HEK293T (cell line): ENCODE measurements around the gene GRIA4.

Experiments used
- BHLHE40 ChIP-seq: fragments of 450-650 bp; IDR thresholded peaks from 2 replicates; pipeline ENCODE4 v1.6.1; 2016; ENCODE audit warnings: mild to moderate bottlenecking, moderate library complexity, borderline replicate concordance
- ELF4 ChIP-seq: fragments of 450-650 bp; IDR thresholded peaks from 2 replicates; pipeline ENCODE4 v1.6.1; 2017; ENCODE audit warnings: antibody characterized with exemption
- FOXK2 ChIP-seq: fragments of 450-650 bp; IDR thresholded peaks from 2 replicates; pipeline ENCODE4 v1.6.1; 2016; ENCODE audit warnings: mild to moderate bottlenecking
- FOXM1 ChIP-seq: fragments of 450-650 bp; IDR thresholded peaks from 2 replicates; pipeline ENCODE4 v1.6.1; 2017; ENCODE audit warnings: mild to moderate bottlenecking, borderline replicate concordance
- HDGF ChIP-seq: fragments of 450-650 bp; IDR thresholded peaks from 2 replicates; pipeline ENCODE4 v1.6.1; 2017; ENCODE audit warnings: antibody characterized with exemption, borderline replicate concordance
- L3MBTL2 ChIP-seq: fragments of 450-650 bp; conservative IDR thresholded peaks from 2 replicates; pipeline ENCODE4 v1.6.1; 2016; ENCODE audit warnings: mild to moderate bottlenecking
- LEF1 ChIP-seq: fragments of 450-650 bp; IDR thresholded peaks from 2 replicates; pipeline ENCODE4 v1.6.1; 2017; ENCODE audit warnings: mild to moderate bottlenecking, borderline replicate concordance
- NFRKB ChIP-seq: fragments of 450-650 bp; IDR thresholded peaks from 2 replicates; pipeline ENCODE4 v1.6.1; 2016; ENCODE audit warnings: mild to moderate bottlenecking, moderate library complexity
- PKNOX1 ChIP-seq: fragments of 450-650 bp; IDR thresholded peaks from 2 replicates; pipeline ENCODE4 v1.6.1; 2016
- SP1 ChIP-seq: fragments of 450-650 bp; IDR thresholded peaks from 2 replicates; pipeline ENCODE4 v1.6.1; 2017
- SUZ12 ChIP-seq: fragments of 450-650 bp; IDR thresholded peaks from 2 replicates; pipeline ENCODE4 v1.6.1; 2016; ENCODE audit warnings: mild to moderate bottlenecking
- TARDBP ChIP-seq: fragments of 450-650 bp; IDR thresholded peaks from 2 replicates; pipeline ENCODE4 v1.6.1; 2016
- ZNF384 ChIP-seq: fragments of 450-650 bp; IDR thresholded peaks from 2 replicates; pipeline ENCODE4 v1.6.1; 2016

- no peak for TF ChIP-seq TARDBP
- no peak for TF ChIP-seq SP1
- no peak for TF ChIP-seq HDGF
- no peak for TF ChIP-seq FOXM1
- TF ChIP-seq PKNOX1 = no peak
- TF ChIP-seq SUZ12 = no peak
- no peak for TF ChIP-seq L3MBTL2
- no peak for TF ChIP-seq NFRKB
- TF ChIP-seq ZNF384 = no peak
- no peak for TF ChIP-seq FOXK2
- no peak for TF ChIP-seq LEF1
- TF ChIP-seq ELF4 = no peak
- no peak for TF ChIP-seq BHLHE40
Observed at GRCh38 chr11:105689631-105690030, 79.8 kb downstream of the GRIA4 start.
